Activated T-cell treated with anti-CD3 and anti-CD28 coated beads, Interleukin-2, amount 50 U/mL, for 4 hours (primary cell): Measurements from ENCODE around the gene MYZAP. TPM values are rescaled to one million over a fixed set of nuclear protein-coding genes. Genes with fewer than 3 reads are reported as not detected.

ENCODE experiments used
- ATAC-seq, 2 donors: fragments of 200-7000 bp; cut with Tn5 transposase; one replicate each; pipeline ENCODE4 v1.10.0; 2021
- DNase-seq: peaks from one replicate; pipeline ENCODE4 v3.0.0-alpha.2; 2020
- H3K27me3 Mint-ChIP-seq: one replicate; pipeline ENCODE4 v1.8.0; 2021; ENCODE audit warnings: low read depth, mixed read lengths
- H3K36me3 Mint-ChIP-seq: one replicate; pipeline ENCODE4 v1.8.0; 2022; ENCODE audit warnings: mixed read lengths; ENCODE audit not compliant: insufficient read depth
- H3K4me1 Mint-ChIP-seq: one replicate; pipeline ENCODE4 v1.8.0; 2021; ENCODE audit warnings: low read depth, mixed read lengths
- H3K4me3 Mint-ChIP-seq: one replicate; pipeline ENCODE4 v1.8.0; 2021; ENCODE audit warnings: mild to moderate bottlenecking, moderate library complexity, mixed read lengths
- H3K9me3 Mint-ChIP-seq: one replicate; pipeline ENCODE4 v1.8.0; 2021; ENCODE audit warnings: mixed read lengths
- total RNA-seq, 3 donors: library from RNA; stranded (reverse); gene quantifications; one replicate each; pipeline ENCODE4 v1.2.1, GENCODE V29; 2021

The MYZAP gene
- total RNA-seq, 3 donors from 2014 or later = 0.13 to 0.22 TPM; not detected in 1

- peaks cover 3% of the 10 kb centered on the region for H3K27me3 Mint-ChIP-seq
- peaks cover 4% of the 10 kb centered on the region for H3K4me1 Mint-ChIP-seq
- ATAC-seq (no peak), DNase-seq (no peak)
- H3K9me3 Mint-ChIP-seq = no peaks in the 10 kb centered on the region
- no peak overlapping the region for H3K4me3 Mint-ChIP-seq
- H3K36me3 Mint-ChIP-seq = no peaks in the 10 kb centered on the region
Measured at GRCh38 chr15:57684491-57685151, 92.9 kb downstream of the MYZAP start.

GRCh38 chr15:57685306-57686095 is 93.8 kb downstream of the MYZAP start:
- no peaks in the 10 kb centered on the region for H3K36me3 Mint-ChIP-seq
- no peak overlapping the region for H3K4me3 Mint-ChIP-seq
- H3K9me3 Mint-ChIP-seq = no peaks in the 10 kb centered on the region
- no peak for DNase-seq
- no peaks in the 10 kb centered on the region for H3K4me1 Mint-ChIP-seq
- no peak for ATAC-seq
- peaks cover 3% of the 10 kb centered on the region for H3K27me3 Mint-ChIP-seq

GRCh38 chr15:57686657-57687056 is 95.0 kb downstream of the MYZAP start:
- no peaks in the 10 kb centered on the region for H3K36me3 Mint-ChIP-seq

GRCh38 chr15:57690341-57690966 is 98.8 kb downstream of the MYZAP start:
- ATAC-seq = no peak
- Mint-ChIP-seq H3K4me1 (no peaks in the 10 kb centered on the region), H3K9me3 (no peaks in the 10 kb centered on the region), H3K36me3 (no peaks in the 10 kb centered on the region), H3K4me3 (no peak overlapping the region), H3K27me3 (no peaks in the 10 kb centered on the region)
- no peak for DNase-seq

More at GRCh38 chr15:57686657-57687056, 95.0 kb downstream of the MYZAP start:
- Mint-ChIP-seq H3K27me3 (peaks cover 3% of the 10 kb centered on the region), H3K9me3 (no peaks in the 10 kb centered on the region), H3K4me3 (no peak overlapping the region), H3K4me1 (no peaks in the 10 kb centered on the region)
- DNase-seq = no peak
- no peak for ATAC-seq

GRCh38 chr15:57691082-57691481 is 99.4 kb downstream of the MYZAP start:
- Mint-ChIP-seq H3K4me1 (no peaks in the 10 kb centered on the region), H3K27me3 (no peaks in the 10 kb centered on the region), H3K4me3 (no peak overlapping the region), H3K9me3 (no peaks in the 10 kb centered on the region), H3K36me3 (no peaks in the 10 kb centered on the region)
- no peak for DNase-seq
- ATAC-seq = no peak

- H3K36me3 Mint-ChIP-seq = no peaks in the 10 kb centered on the region
- ATAC-seq (no peak), DNase-seq (no peak)
- H3K4me1 Mint-ChIP-seq = no peaks in the 10 kb centered on the region
- H3K27me3 Mint-ChIP-seq = no peaks in the 10 kb centered on the region
- no peaks in the 10 kb centered on the region for H3K9me3 Mint-ChIP-seq
- H3K4me3 Mint-ChIP-seq = no peak overlapping the region
Measured at GRCh38 chr15:57692709-57693108, 101.0 kb downstream of the MYZAP start.

- ATAC-seq = no peak
- H3K27me3 Mint-ChIP-seq = peaks cover 3% of the 10 kb centered on the region
- no peaks in the 10 kb centered on the region for H3K36me3 Mint-ChIP-seq
- DNase-seq = no peak
- H3K9me3 Mint-ChIP-seq = no peaks in the 10 kb centered on the region
- no peak overlapping the region for H3K4me3 Mint-ChIP-seq
- H3K4me1 Mint-ChIP-seq = no peaks in the 10 kb centered on the region
Measured at GRCh38 chr15:57694279-57694678, 102.6 kb downstream of the MYZAP start.

GRCh38 chr15:57696146-57696545 is 104.4 kb downstream of the MYZAP start:
- peaks cover 3% of the 10 kb centered on the region for H3K27me3 Mint-ChIP-seq
- ATAC-seq (no peak), DNase-seq (no peak)
- no peaks in the 10 kb centered on the region for H3K36me3 Mint-ChIP-seq
- no peaks in the 10 kb centered on the region for H3K4me1 Mint-ChIP-seq
- H3K9me3 Mint-ChIP-seq = no peaks in the 10 kb centered on the region
- H3K4me3 Mint-ChIP-seq = no peak overlapping the region

- H3K27me3 Mint-ChIP-seq = peaks cover 3% of the 10 kb centered on the region
- H3K36me3 Mint-ChIP-seq = no peaks in the 10 kb centered on the region
- H3K9me3 Mint-ChIP-seq = no peaks in the 10 kb centered on the region
- no peak overlapping the region for H3K4me3 Mint-ChIP-seq
- no peak for DNase-seq
- no peak for ATAC-seq
- peaks cover under 1% of the 10 kb centered on the region for H3K4me1 Mint-ChIP-seq
Measured at GRCh38 chr15:57697588-57697987, 105.9 kb downstream of the MYZAP start.

- no peaks in the 10 kb centered on the region for H3K9me3 Mint-ChIP-seq
- peaks cover 7% of the 10 kb centered on the region for H3K4me1 Mint-ChIP-seq
- DNase-seq (no peak), ATAC-seq (no peak)
- H3K4me3 Mint-ChIP-seq = no peak overlapping the region
- H3K27me3 Mint-ChIP-seq = peaks cover 3% of the 10 kb centered on the region
- H3K36me3 Mint-ChIP-seq = no peaks in the 10 kb centered on the region
Measured at GRCh38 chr15:57698243-57698642, 106.5 kb downstream of the MYZAP start.

- Mint-ChIP-seq H3K36me3 (no peaks in the 10 kb centered on the region), H3K4me3 (no peak overlapping the region), H3K4me1 (peaks cover 14% of the 10 kb centered on the region), H3K27me3 (peaks cover 3% of the 10 kb centered on the region), H3K9me3 (no peaks in the 10 kb centered on the region)
- no peak for DNase-seq
- ATAC-seq = no peak
Measured at GRCh38 chr15:57698991-57699390, 107.3 kb downstream of the MYZAP start.

- Mint-ChIP-seq H3K4me3 (no peak overlapping the region), H3K27me3 (peaks cover 2% of the 10 kb centered on the region), H3K4me1 (peaks cover 47% of the 10 kb centered on the region), H3K9me3 (no peaks in the 10 kb centered on the region), H3K36me3 (peaks cover 5% of the 10 kb centered on the region)
- DNase-seq (no peak), ATAC-seq (no peak)
Measured at GRCh38 chr15:57703387-57703786, 111.7 kb downstream of the MYZAP start.

GRCh38 chr15:57704441-57704840 is 112.7 kb downstream of the MYZAP start:
- ATAC-seq (no peak), DNase-seq (no peak)
- H3K9me3 Mint-ChIP-seq = no peaks in the 10 kb centered on the region
- H3K4me3 Mint-ChIP-seq = no peak overlapping the region
- peaks cover 8% of the 10 kb centered on the region for H3K36me3 Mint-ChIP-seq
- no peaks in the 10 kb centered on the region for H3K27me3 Mint-ChIP-seq
- H3K4me1 Mint-ChIP-seq = peaks cover 57% of the 10 kb centered on the region

GRCh38 chr15:57705746-57706404 is 114.2 kb downstream of the MYZAP start:
- peaks cover 68% of the 10 kb centered on the region for H3K4me1 Mint-ChIP-seq
- no peaks in the 10 kb centered on the region for H3K9me3 Mint-ChIP-seq
- H3K27me3 Mint-ChIP-seq = no peaks in the 10 kb centered on the region
- DNase-seq = no peak
- ATAC-seq = peak in 1 of 2 donors; percentile 1
- H3K4me3 Mint-ChIP-seq = peak overlapping the region; percentile 94
- H3K36me3 Mint-ChIP-seq = peaks cover 16% of the 10 kb centered on the region
